GM18909 (cell line): Measurements from ENCODE around the gene TCERG1L.

Experiments used
- ATAC-seq: cut with Tn5 transposase; IDR thresholded peaks from one replicate; pipeline ENCODE4 v1.9.1; 2021; ENCODE audit warnings: mild to moderate bottlenecking; ENCODE audit not compliant: unreplicated experiment, poor library complexity

TCERG1L gene

GRCh38 chr10:131059881-131060280 lies 251.6 kb downstream of the TCERG1L start:
- ATAC-seq, result no peak

- no peak for ATAC-seq
Observed at GRCh38 chr10:131058799-131059198, 252.7 kb downstream of the TCERG1L start.

- ATAC-seq, result no peak
Observed at GRCh38 chr10:131056781-131057180, 254.7 kb downstream of the TCERG1L start.

GRCh38 chr10:131056091-131056579 lies 255.4 kb downstream of the TCERG1L start:
- ATAC-seq, result no peak

GRCh38 chr10:131055437-131055836 lies 256.1 kb downstream of the TCERG1L start:
- ATAC-seq, result no peak

- no peak for ATAC-seq
Observed at GRCh38 chr10:131053192-131053591, 258.3 kb downstream of the TCERG1L start.

GRCh38 chr10:131050162-131050766 lies 261.3 kb downstream of the TCERG1L start:
- ATAC-seq, result no peak

- ATAC-seq, result no peak
Observed at GRCh38 chr10:131049016-131049415, 262.5 kb downstream of the TCERG1L start.

GRCh38 chr10:131048606-131049005 lies 262.9 kb downstream of the TCERG1L start:
- no peak for ATAC-seq

GRCh38 chr10:131047501-131047900 lies 264.0 kb downstream of the TCERG1L start:
- ATAC-seq, result no peak

- no peak for ATAC-seq
Observed at GRCh38 chr10:131046194-131046593, 265.3 kb downstream of the TCERG1L start.

GRCh38 chr10:131044379-131045111 lies 267.0 kb downstream of the TCERG1L start:
- no peak for ATAC-seq

GRCh38 chr10:131043039-131043691 lies 268.4 kb downstream of the TCERG1L start:
- no peak for ATAC-seq
